ENCODE results near the gene SYTL3.

GRCh38 chr6:158789115-158789917, 139.5 kb downstream of the SYTL3 start:
- TF ChIP-seq CTCF (IDR thresholded peaks at IDR 0.05) (no peak), EP300 (IDR thresholded peaks at IDR 0.05) (no peak), POLR2A (IDR thresholded peaks at IDR 0.05; ENCODE audit: low read depth) (no peak), POLR2AphosphoS5 (IDR thresholded peaks at IDR 0.05) (no peak)
